IMR-90 (cell line): ENCODE data around the gene SLC19A2. TPM values are rescaled to one million over a fixed set of nuclear protein-coding genes. Genes with fewer than 3 reads are reported as not detected.
A peak's percentile ranks its signal among the peaks of the same experiment; 100 is the strongest.

Source experiments
- ATAC-seq: fragments of 200-7000 bp; cut with Tn5 transposase; 2 replicates; pipeline ENCODE4 v1.9.1; 2020; ENCODE audit warnings: low read depth, mild to moderate bottlenecking, moderate library complexity
- BruUV-seq: library from RNA; stranded (reverse); fragments of 400-500 nt; replicated peaks from 2 replicates; lab custom pipeline; 2021; lab: Mats Ljungman, UMichigan
- CTCF ChIA-PET: fragments of 300-600 bp; formaldehyde crosslinking; extraction: SDS; loops from one replicate; lab custom pipeline; 2021; ENCODE audit warnings: antibody characterized with exemption; lab: Yijun Ruan, JAX
- POLR2A ChIA-PET: fragments of 300-600 bp; sonication (Branson Sonifier 250); formaldehyde crosslinking; loops from one replicate; lab custom pipeline; 2022; ENCODE audit warnings: antibody characterized with exemption; ENCODE audit not compliant: unreplicated experiment; lab: Charles Lee
- DNase-seq: peaks from one replicate; pipeline ENCODE4 v3.0.0; 2013
- H2AFZ ChIP-seq: replicated peaks from 2 replicates; pipeline ENCODE3; 2013; ENCODE audit warnings: low read length, mild to moderate bottlenecking; ENCODE audit not compliant: poor library complexity
- H2AK5ac ChIP-seq: 2 replicates; pipeline ENCODE4 v1.6.1; 2013; ENCODE audit warnings: low read depth, low read length, inconsistent platforms
- H2AK9ac ChIP-seq: replicated peaks from 2 replicates; pipeline ENCODE3; 2013; ENCODE audit warnings: mild to moderate bottlenecking, low read depth, low read length, moderate library complexity; ENCODE audit not compliant: poor library complexity
- H2BK120ac ChIP-seq: 2 replicates; pipeline ENCODE4 v1.6.1; 2013; ENCODE audit warnings: low read depth, low read length, inconsistent platforms
- H2BK15ac ChIP-seq: 3 replicates; pipeline ENCODE4 v1.6.1; 2013; ENCODE audit warnings: low read depth, low read length, inconsistent platforms
- H2BK20ac ChIP-seq: 2 replicates; pipeline ENCODE4 v1.6.1; 2013; ENCODE audit warnings: low read depth, mild to moderate bottlenecking, inconsistent platforms, low read length, moderate library complexity
- H2BK5ac ChIP-seq: 2 replicates; pipeline ENCODE4 v1.6.1; 2013; ENCODE audit warnings: mild to moderate bottlenecking, low read depth, low read length, inconsistent platforms; ENCODE audit not compliant: poor library complexity, severe bottlenecking
- H3K14ac ChIP-seq: replicated peaks from 2 replicates; pipeline ENCODE4 v1.6.1; 2013; ENCODE audit warnings: low read depth, low read length, inconsistent platforms
- H3K18ac ChIP-seq: 2 replicates; pipeline ENCODE4 v1.6.1; 2013; ENCODE audit warnings: low read depth, low read length, control low read depth
- H3K23ac ChIP-seq: 2 replicates; pipeline ENCODE4 v1.6.1; 2013; ENCODE audit warnings: low read depth, low read length, inconsistent platforms
- H3K27ac ChIP-seq: 2 replicates; pipeline ENCODE4 v1.5.1; 2013; ENCODE audit warnings: mild to moderate bottlenecking, control low read depth, low read length; ENCODE audit not compliant: insufficient read depth
- H3K27me3 ChIP-seq: 2 replicates; pipeline ENCODE4 v1.6.1; 2013; ENCODE audit warnings: low read length; ENCODE audit not compliant: control insufficient read depth, insufficient read depth
- H3K36me3 ChIP-seq: 2 replicates; pipeline ENCODE4 v1.6.1; 2013; ENCODE audit warnings: low read length, mixed read lengths; ENCODE audit not compliant: control insufficient read depth, insufficient read depth
- H3K4ac ChIP-seq: 2 replicates; pipeline ENCODE4 v1.6.1; 2013; ENCODE audit warnings: low read depth, low read length, inconsistent platforms
- H3K4me1 ChIP-seq: 2 replicates; pipeline ENCODE4 v1.6.1; 2013; ENCODE audit warnings: low read length, mixed read lengths; ENCODE audit not compliant: control insufficient read depth, insufficient read depth
- H3K4me2 ChIP-seq: 2 replicates; pipeline ENCODE4 v1.6.1; 2013; ENCODE audit warnings: low read depth, mild to moderate bottlenecking, control low read depth, low read length, moderate library complexity
- H3K4me3 ChIP-seq: 2 replicates; pipeline ENCODE4 v1.5.1; 2013; ENCODE audit warnings: low read depth, mild to moderate bottlenecking, control low read depth, low read length, moderate library complexity; ENCODE audit not compliant: insufficient read depth
- H3K56ac ChIP-seq: 2 replicates; pipeline ENCODE4 v1.6.1; 2013; ENCODE audit warnings: low read length, inconsistent platforms; ENCODE audit not compliant: insufficient read depth; ENCODE audit errors: extremely low read depth
- H3K79me1 ChIP-seq, 2 experiments: 2 replicates each; pipeline ENCODE4 v1.6.1; 2013; ENCODE audit warnings: low read length in 2 of 2, inconsistent platforms in 1 of 2, low read depth in 1 of 2
- H3K9ac ChIP-seq: 2 replicates; pipeline ENCODE4 v1.6.1; 2013; ENCODE audit warnings: low read depth, low read length, control low read depth
- H3K9me1 ChIP-seq: 2 replicates; pipeline ENCODE4 v1.6.1; 2013; ENCODE audit warnings: low read length, inconsistent platforms; ENCODE audit not compliant: insufficient read depth
- H3K9me3 ChIP-seq: 2 replicates; pipeline ENCODE4 v1.6.1; 2013; ENCODE audit warnings: low read length; ENCODE audit not compliant: control insufficient read depth, insufficient read depth
- H4K20me1 ChIP-seq: 2 replicates; pipeline ENCODE4 v1.6.1; 2013; ENCODE audit warnings: low read length, inconsistent platforms; ENCODE audit not compliant: insufficient read depth
- H4K5ac ChIP-seq: 2 replicates; pipeline ENCODE4 v1.6.1; 2013; ENCODE audit warnings: mild to moderate bottlenecking, low read depth, low read length, control low read depth
- H4K8ac ChIP-seq, 2 experiments: 2 replicates each; pipeline ENCODE4 v1.6.1; 2013; ENCODE audit warnings: low read depth in 2 of 2, low read length in 2 of 2, control low read depth in 1 of 2, inconsistent platforms in 1 of 2
- H4K91ac ChIP-seq: 2 replicates; pipeline ENCODE4 v1.6.1; 2013; ENCODE audit warnings: low read depth, low read length, inconsistent platforms; ENCODE audit not compliant: insufficient read depth
- BHLHE40 ChIP-seq: fragments of 150-350 bp; IDR thresholded peaks from 2 replicates; pipeline ENCODE4 v1.6.1; 2016; ENCODE audit warnings: mild to moderate bottlenecking, low read depth, low read length
- MAZ ChIP-seq: IDR thresholded peaks from 2 replicates; pipeline ENCODE4 v1.6.1; 2012; ENCODE audit warnings: low read depth, mild to moderate bottlenecking, low read length, improper control_type of control experiment, moderate library complexity, borderline replicate concordance
- POLR2A ChIP-seq: IDR thresholded peaks from 2 replicates; pipeline ENCODE4 v1.6.1; 2012; ENCODE audit warnings: mild to moderate bottlenecking, low read depth, low read length
- WGBS, 2 experiments: methylation state at CpG; one replicate each; pipeline versions ENCODE4 v1.1.5 to v1.1.7; 2013; ENCODE audit warnings: missing lambda C conversion rate in 2 of 2; ENCODE audit not compliant: insufficient read length in 1 of 2; ENCODE audit errors: extremely low coverage in 2 of 2; 5-methylcytosine and 5-hydroxymethylcytosine counted together
- dilution Hi-C: fragments of 300-500 bp; cut with HindIII; formaldehyde crosslinking; loops from one replicate; pipeline ENCODE4 v1.14.3; 2018; ENCODE audit warnings: low sequenced_read_pairs; ENCODE audit not compliant: unreplicated experiment
- in situ Hi-C: fragments of 300-500 bp; cut with MboI; formaldehyde crosslinking; loops from 3 replicates; pipeline ENCODE4 v1.14.3; 2019; ENCODE audit warnings: low sequenced_read_pairs, inconsistent platforms, mixed read lengths
- intact Hi-C: fragments of 100-400 bp; cut with micrococcal nuclease; formaldehyde crosslinking; loops from 2 replicates; pipeline ENCODE4 v1.10.0; 2022
- polyA plus RNA-seq, 3 experiments: library from polyadenylated mRNA; depleted of rRNA; stranded (reverse); fragments of >200 nt; gene quantifications; 2 replicates each; pipeline ENCODE4 v1.2.3, GENCODE V29; 2012; ENCODE audit warnings: low replicate concordance in 1 of 3
- total RNA-seq: library from RNA; depleted of rRNA; stranded (reverse); fragments of >200 nt; gene quantifications from 2 replicates; pipeline ENCODE4 v1.2.3, GENCODE V29; 2012
- TF ChIP-seq, protein P1 (sequence below): fragments of 150-350 bp; IDR thresholded peaks from 2 replicates; pipeline ENCODE4 v1.6.1; 2016; ENCODE audit warnings: low read depth, mild to moderate bottlenecking, low read length, moderate library complexity, borderline replicate concordance
- TF ChIP-seq, protein P2 (sequence below): fragments of 150-350 bp; IDR thresholded peaks from 2 replicates; pipeline ENCODE4 v1.6.1; 2017; ENCODE audit warnings: mild to moderate bottlenecking, antibody characterized with exemption, low read length, low read depth

SLC19A2 gene
- total and polyA plus RNA-seq, 2 of the 4 experiments (the other 2 are of a cell fraction) = 3.6 to 5.2 TPM

GRCh38 chr1:169460191-169460833 lies 25.4 kb downstream of the SLC19A2 start:
- no peak overlapping the region for H2AK5ac ChIP-seq
- H4K5ac ChIP-seq = no peak overlapping the region
- no peaks in the 10 kb centered on the region for H3K27me3 ChIP-seq
- CTCF ChIA-PET = no interaction called here
- no peaks in the 10 kb centered on the region for H3K9me1 ChIP-seq
- H2AK9ac ChIP-seq = no peak overlapping the region
- POLR2A ChIA-PET = no interaction called here
- no peaks in the 10 kb centered on the region for H4K20me1 ChIP-seq
- H3K4me1 ChIP-seq = no peaks in the 10 kb centered on the region
- in situ Hi-C loops (loop anchor here (5.0 kb wide), 1 partner anchor 82 kb away; no protein-coding TSS in a partner anchor), dilution Hi-C loops (no loop called here), intact Hi-C loops (loop anchor here (5.0 kb wide), 1 partner anchor 858 kb away; no protein-coding TSS in a partner anchor)
- no peaks in the 10 kb centered on the region for H3K9me3 ChIP-seq
- H3K27ac ChIP-seq = no peak overlapping the region
- H3K4me2 ChIP-seq = peak overlapping the region; percentile 81
- H2BK120ac ChIP-seq = no peak overlapping the region
- ATAC-seq (peak; percentile 37), DNase-seq (peak; percentile 28)
- no peak overlapping the region for H2BK5ac ChIP-seq
- WGBS, 2 experiments = 10% methylated on average over 5 of the region's 35 CpGs; no CpG with 5 or more reads in 1 of the 2 experiments
- H3K79me1 ChIP-seq = no peaks in the 10 kb centered on the region
- no TSS peak for BruUV-seq
- H3K4ac ChIP-seq = no peak overlapping the region
- no peak overlapping the region for H2BK15ac ChIP-seq
- H3K9ac ChIP-seq = no peak overlapping the region
- H3K36me3 ChIP-seq = peaks cover under 1% of the 10 kb centered on the region; the same call in 1 of the 2 replicates
- H3K23ac ChIP-seq = peak overlapping the region; percentile 51; the same call in 1 of the 2 replicates
- H3K18ac ChIP-seq = no peak overlapping the region
- no peak overlapping the region for H3K56ac ChIP-seq
- no peak overlapping the region for H4K91ac ChIP-seq
- H2AFZ ChIP-seq = peak overlapping the region; percentile 91
- no peak overlapping the region for H2BK20ac ChIP-seq
- TF ChIP-seq, protein P1, sequence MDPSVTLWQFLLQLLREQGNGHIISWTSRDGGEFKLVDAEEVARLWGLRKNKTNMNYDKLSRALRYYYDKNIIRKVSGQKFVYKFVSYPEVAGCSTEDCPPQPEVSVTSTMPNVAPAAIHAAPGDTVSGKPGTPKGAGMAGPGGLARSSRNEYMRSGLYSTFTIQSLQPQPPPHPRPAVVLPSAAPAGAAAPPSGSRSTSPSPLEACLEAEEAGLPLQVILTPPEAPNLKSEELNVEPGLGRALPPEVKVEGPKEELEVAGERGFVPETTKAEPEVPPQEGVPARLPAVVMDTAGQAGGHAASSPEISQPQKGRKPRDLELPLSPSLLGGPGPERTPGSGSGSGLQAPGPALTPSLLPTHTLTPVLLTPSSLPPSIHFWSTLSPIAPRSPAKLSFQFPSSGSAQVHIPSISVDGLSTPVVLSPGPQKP = no peak
- TF ChIP-seq MAZ (no peak), BHLHE40 (no peak), POLR2A (no peak)
- TF ChIP-seq, protein P2, sequence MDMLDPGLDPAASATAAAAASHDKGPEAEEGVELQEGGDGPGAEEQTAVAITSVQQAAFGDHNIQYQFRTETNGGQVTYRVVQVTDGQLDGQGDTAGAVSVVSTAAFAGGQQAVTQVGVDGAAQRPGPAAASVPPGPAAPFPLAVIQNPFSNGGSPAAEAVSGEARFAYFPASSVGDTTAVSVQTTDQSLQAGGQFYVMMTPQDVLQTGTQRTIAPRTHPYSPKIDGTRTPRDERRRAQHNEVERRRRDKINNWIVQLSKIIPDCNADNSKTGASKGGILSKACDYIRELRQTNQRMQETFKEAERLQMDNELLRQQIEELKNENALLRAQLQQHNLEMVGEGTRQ = no peak
- H3K4me3 ChIP-seq = peak overlapping the region; percentile 33
- no peak overlapping the region for H4K8ac ChIP-seq
- no peak overlapping the region for H3K14ac ChIP-seq
